ENCODE measurements around the gene SLC6A9.

Gene SLC6A9

GRCh38 chr1:44031252-44032169 lies at the start of gene SLC6A9:
Gene SLC6A9, minus strand, starts transcription at chr1:44031462. Its CDS starts 7,185 bp downstream, at chr1:44024277.
- peak; percentile 43 to 44 for DNase-seq (ENCODE audit: low read depth in 2 of 2)

- DNase-seq (ENCODE audit: low read depth in 2 of 2) = no peak
These were observed 48.3 kb upstream of the SLC6A9 start for GRCh38 chr1:44079566-44079965.

GRCh38 chr1:44078104-44078503 lies 46.8 kb upstream of the SLC6A9 start:
- no peak for DNase-seq (ENCODE audit: low read depth in 2 of 2)

GRCh38 chr1:44077421-44077820 lies 46.2 kb upstream of the SLC6A9 start:
- no peak for DNase-seq (ENCODE audit: low read depth in 2 of 2)

- DNase-seq (ENCODE audit: low read depth in 2 of 2) = no peak
These were observed 44.8 kb upstream of the SLC6A9 start for GRCh38 chr1:44076066-44076465.

GRCh38 chr1:44074415-44074814 lies 43.2 kb upstream of the SLC6A9 start:
- DNase-seq (ENCODE audit: low read depth in 2 of 2) = no peak

DNA sequence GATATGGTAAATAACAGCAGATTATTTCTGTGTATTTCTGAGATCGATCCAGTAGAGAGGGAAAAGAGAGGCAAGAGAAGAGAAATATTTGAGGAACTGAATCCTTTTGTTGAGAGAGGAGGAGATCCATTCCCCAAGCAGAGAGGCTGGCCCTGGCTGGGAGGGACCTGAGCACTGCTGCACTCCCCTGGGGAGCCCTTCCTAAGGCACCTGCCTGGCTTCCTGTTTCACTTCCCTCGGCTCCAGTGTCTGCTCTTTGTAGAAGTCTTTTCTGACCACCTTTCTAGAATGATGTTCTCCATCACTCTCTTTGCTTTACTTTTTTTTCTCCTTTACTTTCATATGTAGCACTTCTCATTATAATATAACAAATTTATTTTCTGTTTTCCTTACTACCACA lies 42.3 kb upstream of the SLC6A9 start:
- DNase-seq (ENCODE audit: low read depth in 2 of 2) = no peak

DNA sequence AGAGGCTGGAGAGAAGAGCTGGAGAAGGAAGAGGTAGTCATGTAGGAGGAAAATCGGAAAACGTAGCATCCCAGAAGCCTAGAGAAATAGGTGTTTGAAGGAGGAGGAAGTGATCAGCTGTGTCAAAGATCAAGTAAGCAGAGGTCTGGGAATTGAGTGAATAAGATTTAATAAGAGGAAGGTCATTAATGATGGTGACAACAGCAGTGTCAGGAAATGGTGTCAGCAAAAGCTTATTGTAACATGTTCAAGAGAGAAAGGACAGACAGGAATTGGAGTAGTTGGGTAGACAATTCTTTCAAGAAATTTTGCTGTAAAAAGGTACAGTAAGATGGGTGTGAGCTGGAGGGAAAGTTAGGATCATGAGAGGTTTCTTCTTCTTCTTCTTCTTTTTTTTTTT lies 41.6 kb upstream of the SLC6A9 start:
- DNase-seq (ENCODE audit: low read depth in 2 of 2) = no peak

GRCh38 chr1:44072204-44072603 lies 40.9 kb upstream of the SLC6A9 start:
- no peak for DNase-seq (ENCODE audit: low read depth in 2 of 2)

GRCh38 chr1:44071461-44071860 lies 40.2 kb upstream of the SLC6A9 start:
- no peak for DNase-seq (ENCODE audit: low read depth in 2 of 2)

- no peak for DNase-seq (ENCODE audit: low read depth in 2 of 2)
These were observed 37.2 kb upstream of the SLC6A9 start for GRCh38 chr1:44068442-44068921.

- DNase-seq (ENCODE audit: low read depth in 2 of 2) = no peak
These were observed 36.3 kb upstream of the SLC6A9 start for GRCh38 chr1:44067266-44068250.

- no peak for DNase-seq (ENCODE audit: low read depth in 2 of 2)
These were observed 31.5 kb upstream of the SLC6A9 start for GRCh38 chr1:44062656-44063179.

GRCh38 chr1:44061857-44062256 lies 30.6 kb upstream of the SLC6A9 start:
- no peak for DNase-seq (ENCODE audit: low read depth in 2 of 2)

DNA sequence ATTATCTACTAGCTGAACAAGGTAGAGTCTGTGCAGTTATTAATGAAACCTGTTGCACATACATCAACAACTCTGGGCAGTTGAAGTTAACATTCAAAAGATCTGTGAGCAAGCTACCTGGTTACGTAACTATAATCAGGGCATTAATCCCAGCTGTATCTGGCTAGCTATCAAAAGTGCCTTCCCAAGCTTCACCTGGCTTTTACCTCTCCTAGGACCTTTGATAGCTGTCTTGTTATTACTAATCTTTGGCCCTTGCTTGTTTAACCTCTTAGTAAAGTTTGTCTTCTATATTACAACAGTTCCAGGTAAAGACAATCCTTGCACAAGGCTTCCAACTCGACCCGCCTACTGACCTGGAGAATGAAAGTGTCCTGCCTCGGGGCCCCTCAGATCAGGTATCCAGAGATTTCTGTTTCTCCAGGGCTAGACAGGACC lies 29.6 kb upstream of the SLC6A9 start:
- no peak for DNase-seq (ENCODE audit: low read depth in 2 of 2)

DNA sequence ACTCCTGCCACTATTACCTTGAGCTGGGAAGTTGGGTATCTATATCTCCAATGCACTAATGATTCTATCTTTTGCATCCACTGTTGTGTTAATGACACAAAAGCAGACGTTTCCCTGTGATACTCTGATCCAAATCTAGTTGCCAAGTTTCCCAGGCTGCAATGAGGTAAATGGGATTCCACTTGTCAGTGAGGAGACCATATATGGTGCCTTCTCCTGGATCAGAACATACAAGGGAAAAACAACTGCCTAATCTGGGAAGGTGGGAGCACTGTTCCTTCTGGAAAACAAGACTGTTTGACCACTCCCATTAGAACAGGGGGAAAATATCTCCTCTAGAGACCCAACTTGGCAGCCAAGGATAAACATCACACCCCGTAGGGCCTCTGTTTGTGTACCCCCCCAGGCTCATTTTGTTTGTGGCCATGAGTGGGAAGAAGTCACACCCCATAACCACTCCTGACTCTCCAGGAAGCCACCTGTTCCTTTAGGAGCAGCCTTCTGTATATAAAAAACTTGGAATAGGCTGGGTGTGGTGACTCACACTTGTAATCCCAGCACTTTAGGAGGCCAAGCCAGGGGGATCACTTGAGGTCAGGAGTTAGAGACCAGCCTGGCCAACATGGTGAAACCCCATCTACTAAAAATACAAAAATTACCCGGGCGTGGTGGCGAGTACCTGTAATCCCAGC lies 28.5 kb upstream of the SLC6A9 start:
- no peak for DNase-seq (ENCODE audit: low read depth in 2 of 2)

GRCh38 chr1:44059212-44059611 lies 27.9 kb upstream of the SLC6A9 start:
- DNase-seq (ENCODE audit: low read depth in 2 of 2) = no peak

- no peak for DNase-seq (ENCODE audit: low read depth in 2 of 2)
These were observed 26.0 kb upstream of the SLC6A9 start for GRCh38 chr1:44057293-44057692.

DNA sequence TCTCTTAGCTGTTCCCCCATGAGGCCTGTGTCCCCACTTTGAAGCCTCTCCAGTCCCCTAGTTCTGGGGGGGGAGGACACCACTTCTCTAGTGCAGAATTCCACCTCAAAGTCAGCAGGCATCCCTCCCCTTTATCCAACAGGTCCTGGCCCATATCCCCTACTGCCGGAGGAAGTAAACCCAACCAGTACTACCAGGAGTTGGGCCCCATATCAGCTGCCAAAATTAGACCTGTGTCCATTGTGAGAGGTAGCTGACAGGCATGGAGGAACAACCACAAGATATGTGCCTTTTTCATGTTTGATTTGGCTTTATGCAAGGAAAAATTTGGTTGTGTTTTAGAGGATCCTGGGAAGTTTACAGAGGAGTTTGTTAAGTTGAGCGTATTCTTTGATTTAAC lies 22.1 kb upstream of the SLC6A9 start:
- DNase-seq (ENCODE audit: low read depth in 2 of 2) = no peak

GRCh38 chr1:44050261-44050660 lies 19.0 kb upstream of the SLC6A9 start:
- DNase-seq (ENCODE audit: low read depth in 2 of 2) = no peak

- DNase-seq (ENCODE audit: low read depth in 2 of 2) = no peak
These were observed 18.6 kb upstream of the SLC6A9 start for GRCh38 chr1:44049839-44050238.

All from stimulated activated CD4-positive, alpha-beta T cell treated with anti-CD3 and anti-CD28 coated beads, Interleukin-1b, Interleukin-23, amount 100 ng/mL, for 4 hours (primary cell).